ENCODE results near the gene HAL. TPM values are rescaled to one million over a fixed set of nuclear protein-coding genes. Genes with fewer than 3 reads are reported as not detected.

Gene HAL
- total and polyA plus RNA-seq, 2 of the 13 experiments (the other 11 are each of a cell fraction or from before 2014, with no cell fraction given) = 0.89 to 37.8 TPM

- TF ChIP-seq ZNF503 (CRISPR knock-in tag; IDR thresholded peaks at IDR 0.05) (peak; percentile 98), HOXA9 (CRISPR knock-in tag; IDR thresholded peaks at IDR 0.05; ENCODE audit: borderline replicate concordance) (no peak), PAWR (CRISPR knock-in tag; IDR thresholded peaks at IDR 0.05; ENCODE audit: borderline replicate concordance) (no peak; the same call in 1 of the 2 replicates), SMARCC2 (IDR thresholded peaks at IDR 0.05) (no peak), ZNF850 (CRISPR knock-in tag; conservative IDR thresholded peaks at IDR 0.05) (no peak; the same call in 1 of the 2 replicates), ZNF30 (CRISPR knock-in tag; IDR thresholded peaks at IDR 0.05) (0 out of 2 replicates have a peak, but pooled peaks have one; percentile 44), ZNF737 (CRISPR knock-in tag; IDR thresholded peaks at IDR 0.05; ENCODE audit: borderline replicate concordance) (no peak; the same call in 1 of the 2 replicates), ZBTB8A (CRISPR knock-in tag; IDR thresholded peaks at IDR 0.05; ENCODE audit: borderline replicate concordance, low read depth) (peak; percentile 57; the same call in 1 of the 2 replicates), ZFP1 (CRISPR knock-in tag; IDR thresholded peaks at IDR 0.05) (peak; percentile 90), UBTF (CRISPR knock-in tag; IDR thresholded peaks at IDR 0.05) (no peak), ZNF792 (CRISPR knock-in tag; IDR thresholded peaks at IDR 0.05) (peak; percentile 65; the same call in 1 of the 2 replicates), HMG20A (CRISPR knock-in tag; IDR thresholded peaks at IDR 0.05; ENCODE audit: borderline replicate concordance) (peak; percentile 98), ZGPAT (CRISPR knock-in tag; IDR thresholded peaks at IDR 0.05) (peak; percentile 96), SIX1 (CRISPR knock-in tag; IDR thresholded peaks at IDR 0.05; ENCODE audit: borderline replicate concordance) (peak; percentile 78), ATAD3A (CRISPR knock-in tag; IDR thresholded peaks at IDR 0.05) (no peak), ZNF264 (CRISPR knock-in tag; IDR thresholded peaks at IDR 0.05) (peak; percentile 84), MXI1 (IDR thresholded peaks at IDR 0.05; ENCODE audit: borderline replicate concordance, low read depth, low read length) (peak; percentile 76; the same call in 1 of the 3 replicates), MTA3 (CRISPR knock-in tag; IDR thresholded peaks at IDR 0.05) (no peak), ZNF564 (CRISPR knock-in tag; IDR thresholded peaks at IDR 0.05) (peak; percentile 82; the same call in 1 of the 2 replicates), ZNF816 (CRISPR knock-in tag; IDR thresholded peaks at IDR 0.05; ENCODE audit: borderline replicate concordance) (peak; percentile 99), HMGXB4 (CRISPR knock-in tag; IDR thresholded peaks at IDR 0.05; ENCODE audit: borderline replicate concordance in 1 of 2, low read depth in 1 of 2) (peak; percentile 62 to 63; a peak in 3 of 4 replicates), NR2F6 (IDR thresholded peaks at IDR 0.05) (peak; percentile 95), NR2F6 (CRISPR knock-in tag; IDR thresholded peaks at IDR 0.05) (peak; percentile 94), KLF15 (CRISPR knock-in tag; IDR thresholded peaks at IDR 0.05; ENCODE audit: borderline replicate concordance) (no peak)
Observed at GRCh38 chr12:95996034-95996658, at the start of gene HAL (continued).
